NCI-H1048 (cell line): Measurements from ENCODE around the gene TPSB2.
"Not testable (repeated sequence)": the region's sequence is repeated elsewhere in the genome, so short reads cannot be mapped to it uniquely, and the experiment has no call there.

Source experiments
- DNase-seq: peaks from one replicate; lab custom pipeline; 2025; lab: John Stamatoyannopoulos, UW

Gene TPSB2

GRCh38 chr16:1199347-1200013 is 30.5 kb downstream of the TPSB2 start:
- no peak for DNase-seq

- not testable (repeated sequence) for DNase-seq
These were observed 31.2 kb downstream of the TPSB2 start for GRCh38 chr16:1198671-1199346.

- no peak for DNase-seq
These were observed 31.8 kb downstream of the TPSB2 start for GRCh38 chr16:1198194-1198593.

GRCh38 chr16:1197237-1197866 is 32.6 kb downstream of the TPSB2 start:
- no peak for DNase-seq

GRCh38 chr16:1196494-1196893 is 33.5 kb downstream of the TPSB2 start:
- no peak for DNase-seq

- DNase-seq, result no peak
These were observed 34.7 kb downstream of the TPSB2 start for GRCh38 chr16:1195393-1195666.

GRCh38 chr16:1194665-1195392 is 35.2 kb downstream of the TPSB2 start:
- no peak for DNase-seq

GRCh38 chr16:1193825-1194581 is 36.0 kb downstream of the TPSB2 start:
- DNase-seq, result no peak

GRCh38 chr16:1193143-1193824 is 36.7 kb downstream of the TPSB2 start:
- DNase-seq, result no peak

GRCh38 chr16:1192384-1193073 is 37.5 kb downstream of the TPSB2 start:
- no peak for DNase-seq

- not testable (repeated sequence) for DNase-seq
These were observed 39.2 kb downstream of the TPSB2 start for GRCh38 chr16:1190789-1191188.

GRCh38 chr16:1189455-1189854 is 40.5 kb downstream of the TPSB2 start:
- no peak for DNase-seq

- DNase-seq, result no peak
These were observed 41.4 kb downstream of the TPSB2 start for GRCh38 chr16:1188432-1189189.

- DNase-seq, result not testable (repeated sequence)
These were observed 44.4 kb downstream of the TPSB2 start for GRCh38 chr16:1185460-1186207.

GRCh38 chr16:1184980-1185379 is 45.0 kb downstream of the TPSB2 start:
- no peak for DNase-seq

- no peak for DNase-seq
These were observed 45.7 kb downstream of the TPSB2 start for GRCh38 chr16:1184156-1184868.

- no peak for DNase-seq
These were observed 46.8 kb downstream of the TPSB2 start for GRCh38 chr16:1182950-1183907.

- DNase-seq, result no peak
These were observed 47.7 kb downstream of the TPSB2 start for GRCh38 chr16:1182316-1182671.
